ENCODE data around the gene MUSTN1. TPM values are rescaled to one million over a fixed set of nuclear protein-coding genes. Genes with fewer than 3 reads are reported as not detected.

MUSTN1 gene
- 1 to 10 TPM; 3.2 to 4.2 TPM for total RNA-seq
- polyA plus RNA-seq (2013, experiment 1 of 2), result 22.5 TPM
- polyA plus RNA-seq (2013, experiment 2 of 2), result 20.6 TPM
- long read RNA-seq, experiment 1, partial matches to known transcripts, result 0 of 2 reads
- long read RNA-seq, experiment 1, other reads (novel, unspliced or antisense), result 0 of 2 reads
- long read RNA-seq, experiment 2, result 0 reads
- long read RNA-seq, experiment 3, partial matches to known transcripts, result 0 of 1 reads
- long read RNA-seq, experiment 3, other reads (novel, unspliced or antisense), result 0 of 1 reads
- long read RNA-seq, experiment 4, result 0 reads

GRCh38 chr3:52834871-52835501, at the start of gene MUSTN1:
Gene MUSTN1, minus strand, starts transcription at chr3:52835019. Its CDS starts 71 bp downstream, at chr3:52834948.
- peak; percentile 59 for DNase-seq
- H3K4me1 Mint-ChIP-seq, result peaks cover 29% of the 10 kb centered on the region
- peaks cover 4% of the 10 kb centered on the region for H3K36me3 Mint-ChIP-seq (ENCODE audit: low read depth)
- Histone ChIP-seq H3K36me3 (ENCODE audit: control insufficient read depth, insufficient read depth, low read length) (no peaks in the 10 kb centered on the region), H3K27me3 (ENCODE audit: control insufficient read depth, insufficient read depth, low read length, poor library complexity, severe bottlenecking) (no peaks in the 10 kb centered on the region), H3K27ac (ENCODE audit: low read depth, low read length) (peak within 1 kb of the TSS; percentile 95), H3K4me3 (ENCODE audit: low read length) (no peak within 1 kb of the TSS), H3K9ac (ENCODE audit: extremely low read depth, low read length, poor library complexity, severe bottlenecking) (peak within 1 kb of the TSS; percentile 20), H3K4me1 (ENCODE audit: control insufficient read depth, insufficient read depth, low read length) (peaks cover 10% of the 10 kb centered on the region), H3K9me3 (ENCODE audit: control insufficient read depth, low read length) (no peaks in the 10 kb centered on the region)
- H3K27ac Mint-ChIP-seq, result peak within 1 kb of the TSS; percentile 91
- no peak for TF ChIP-seq CTCF (conservative IDR thresholded peaks at IDR 0.05)
- 25 to 68% methylated on average over 3 to 11 of the region's 11 CpGs for WGBS, 2 experiments (ENCODE audit: insufficient coverage in 1 of 2, insufficient read length in 1 of 2)
- peak within 1 kb of the TSS; percentile 35 for H3K4me3 Mint-ChIP-seq
- H3K27me3 Mint-ChIP-seq (ENCODE audit: insufficient read depth), result no peaks in the 10 kb centered on the region
- no peaks in the 10 kb centered on the region for H3K9me3 Mint-ChIP-seq

GRCh38 chr3:52882377-52882776, 47.6 kb upstream of the MUSTN1 start:
- no peak overlapping the region for H3K9ac ChIP-seq (ENCODE audit: extremely low read depth, low read length, poor library complexity, severe bottlenecking)
- TF ChIP-seq CTCF (conservative IDR thresholded peaks at IDR 0.05), result no peak
- no peaks in the 10 kb centered on the region for H3K36me3 ChIP-seq (ENCODE audit: control insufficient read depth, insufficient read depth, low read length)
- no peak for DNase-seq
- Mint-ChIP-seq H3K36me3 (ENCODE audit: low read depth) (peaks cover 15% of the 10 kb centered on the region), H3K27me3 (ENCODE audit: insufficient read depth) (no peaks in the 10 kb centered on the region), H3K4me3 (no peak overlapping the region), H3K4me1 (no peaks in the 10 kb centered on the region), H3K27ac (no peak overlapping the region), H3K9me3 (no peaks in the 10 kb centered on the region)
- no peak overlapping the region for H3K4me3 ChIP-seq (ENCODE audit: low read length)
- no peaks in the 10 kb centered on the region for H3K4me1 ChIP-seq (ENCODE audit: control insufficient read depth, insufficient read depth, low read length)
- H3K27ac ChIP-seq (ENCODE audit: low read depth, low read length), result no peak overlapping the region
- H3K9me3 ChIP-seq (ENCODE audit: control insufficient read depth, low read length), result no peaks in the 10 kb centered on the region
- WGBS, 2 experiments (ENCODE audit: insufficient coverage in 1 of 2, insufficient read length in 1 of 2), result 83 to 93% methylated on average over 3 to 4 of the region's 4 CpGs
- no peaks in the 10 kb centered on the region for H3K27me3 ChIP-seq (ENCODE audit: control insufficient read depth, insufficient read depth, low read length, poor library complexity, severe bottlenecking)

GRCh38 chr3:52881871-52882270, 47.1 kb upstream of the MUSTN1 start:
- 84 to 95% methylated on average over 4 of the region's 4 CpGs for WGBS, 2 experiments (ENCODE audit: insufficient coverage in 1 of 2, insufficient read length in 1 of 2)
- Mint-ChIP-seq H3K27me3 (ENCODE audit: insufficient read depth) (no peaks in the 10 kb centered on the region), H3K36me3 (ENCODE audit: low read depth) (peaks cover 15% of the 10 kb centered on the region), H3K4me1 (no peaks in the 10 kb centered on the region), H3K27ac (no peak overlapping the region), H3K4me3 (no peak overlapping the region), H3K9me3 (no peaks in the 10 kb centered on the region)
- H3K27me3 ChIP-seq (ENCODE audit: control insufficient read depth, insufficient read depth, low read length, poor library complexity, severe bottlenecking), result no peaks in the 10 kb centered on the region
- no peak overlapping the region for H3K4me3 ChIP-seq (ENCODE audit: low read length)
- no peak for DNase-seq
- H3K9me3 ChIP-seq (ENCODE audit: control insufficient read depth, low read length), result no peaks in the 10 kb centered on the region
- no peaks in the 10 kb centered on the region for H3K4me1 ChIP-seq (ENCODE audit: control insufficient read depth, insufficient read depth, low read length)
- H3K9ac ChIP-seq (ENCODE audit: extremely low read depth, low read length, poor library complexity, severe bottlenecking), result no peak overlapping the region
- no peaks in the 10 kb centered on the region for H3K36me3 ChIP-seq (ENCODE audit: control insufficient read depth, insufficient read depth, low read length)
- TF ChIP-seq CTCF (conservative IDR thresholded peaks at IDR 0.05), result no peak
- H3K27ac ChIP-seq (ENCODE audit: low read depth, low read length), result no peak overlapping the region
